K562 (cell line): ENCODE data around the gene FAM184B.

ENCODE experiments used
- CTBP1 ChIP-seq: fragments of 450-650 bp; IDR thresholded peaks from 2 replicates; pipeline ENCODE4 v1.6.1; 2016; ENCODE audit warnings: borderline replicate concordance
- GABPA ChIP-seq: fragments of 200-800 bp; sonication (Bioruptor generic); conservative IDR thresholded peaks from 2 replicates; pipeline ENCODE4 v1.6.1; 2016; ENCODE audit warnings: low read depth, missing genetic modification characterization, missing compliant biosample characterization
- GABPB1 ChIP-seq: sonication (generic); formaldehyde crosslinking; IDR thresholded peaks from 2 replicates; pipeline ENCODE4 v1.8.0; 2022; ENCODE audit warnings: mild to moderate bottlenecking, missing genetic modification reagents
- PHB ChIP-seq: fragments of 250-450 bp; sonication (Bioruptor Pico); IDR thresholded peaks from 2 replicates; pipeline ENCODE4 v1.5.0; 2021
- SIN3A ChIP-seq, 2 experiments: fragments of 150-350 bp in 1 of 2; IDR thresholded peaks; 2 replicates each; pipeline ENCODE4 v1.6.1; 2011 to 2016; ENCODE audit warnings: borderline replicate concordance in 2 of 2, low read depth in 2 of 2, low read length in 2 of 2, mild to moderate bottlenecking in 2 of 2, moderate library complexity in 2 of 2; ENCODE audit not compliant: control insufficient read depth in 1 of 2
- SRSF3 ChIP-seq: fragments of 200-400 bp; formaldehyde crosslinking; IDR thresholded peaks from 2 replicates; pipeline ENCODE4 v1.6.1; 2016; ENCODE audit warnings: mild to moderate bottlenecking, low read length, moderate library complexity; ENCODE audit not compliant: insufficient read depth
- TAF1 ChIP-seq: IDR thresholded peaks from 2 replicates; pipeline ENCODE4 v1.6.1; 2011; ENCODE audit warnings: mild to moderate bottlenecking, low read length, moderate library complexity; ENCODE audit not compliant: insufficient read depth, control insufficient read depth, severe bottlenecking; ENCODE audit errors: extremely low read depth
- ZNF696 ChIP-seq: fragments of 250-450 bp; sonication (Bioruptor Pico); conservative IDR thresholded peaks from 2 replicates; pipeline ENCODE4 v1.4.0; 2020; ENCODE audit warnings: mild to moderate bottlenecking, moderate library complexity
- ZNF76 ChIP-seq: fragments of 250-450 bp; sonication (Bioruptor Pico); IDR thresholded peaks from 2 replicates; pipeline ENCODE4 v1.4.0; 2020; ENCODE audit warnings: mild to moderate bottlenecking, moderate library complexity, borderline replicate concordance
- TF ChIP-seq, protein P1 (sequence below), 3 experiments: IDR thresholded peaks in 2 of 3; conservative IDR thresholded peaks in 1 of 3; 2 replicates each; pipeline ENCODE4 v1.5.1; 2011 to 2012; ENCODE audit warnings: low read length in 3 of 3, mild to moderate bottlenecking in 3 of 3, control low read depth in 2 of 3, improper control_type of control experiment in 1 of 3, inconsistent platforms in 1 of 3, low read depth in 1 of 3, mixed read lengths in 1 of 3, moderate library complexity in 1 of 3; ENCODE audit not compliant: insufficient read depth in 2 of 3
- TF ChIP-seq, protein P2 (sequence below): sonication (generic); formaldehyde crosslinking; IDR thresholded peaks from 2 replicates; pipeline ENCODE4 v1.8.1; 2023; ENCODE audit warnings: mild to moderate bottlenecking, missing genetic modification reagents
- TF ChIP-seq, protein P3 (sequence below): sonication (generic); formaldehyde crosslinking; IDR thresholded peaks from 2 replicates; pipeline ENCODE4 v1.9.0; 2022; ENCODE audit warnings: mild to moderate bottlenecking, missing genetic modification reagents
- TF ChIP-seq, protein P4 (sequence below): sonication (generic); formaldehyde crosslinking; IDR thresholded peaks from 2 replicates; pipeline ENCODE4 v1.8.0; 2022; ENCODE audit warnings: missing genetic modification reagents, mild to moderate bottlenecking, moderate library complexity, borderline replicate concordance

DNA sequence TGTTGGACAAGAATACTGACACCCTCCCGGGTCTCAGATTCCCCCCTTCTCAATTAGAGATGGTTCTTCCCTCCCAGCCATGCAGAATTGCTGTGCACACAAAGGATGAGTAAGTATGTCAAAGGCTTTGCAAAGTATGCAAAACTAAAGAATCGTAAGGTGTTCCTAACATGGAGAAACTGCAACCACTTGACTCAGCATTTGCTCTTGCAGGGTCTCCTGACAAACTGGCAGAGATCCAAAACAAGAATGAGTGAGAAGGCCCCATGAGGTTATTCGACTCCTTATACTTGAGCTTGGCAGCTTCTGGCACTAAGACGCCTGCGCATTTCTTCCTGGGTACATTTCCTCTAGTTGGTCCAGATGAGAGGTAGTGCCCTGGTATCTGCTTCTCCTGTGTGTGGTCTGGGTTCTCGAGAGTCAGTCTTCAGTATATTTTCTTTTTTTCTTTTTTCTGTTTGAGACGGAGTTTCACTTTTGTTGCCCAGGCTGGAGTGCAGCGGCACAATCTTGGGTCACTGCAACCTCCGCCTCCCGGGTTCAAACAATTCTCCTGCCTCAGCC, 8.2 kb downstream of the FAM184B start:
- no peak for TF ChIP-seq TAF1
- TF ChIP-seq, protein P1, sequence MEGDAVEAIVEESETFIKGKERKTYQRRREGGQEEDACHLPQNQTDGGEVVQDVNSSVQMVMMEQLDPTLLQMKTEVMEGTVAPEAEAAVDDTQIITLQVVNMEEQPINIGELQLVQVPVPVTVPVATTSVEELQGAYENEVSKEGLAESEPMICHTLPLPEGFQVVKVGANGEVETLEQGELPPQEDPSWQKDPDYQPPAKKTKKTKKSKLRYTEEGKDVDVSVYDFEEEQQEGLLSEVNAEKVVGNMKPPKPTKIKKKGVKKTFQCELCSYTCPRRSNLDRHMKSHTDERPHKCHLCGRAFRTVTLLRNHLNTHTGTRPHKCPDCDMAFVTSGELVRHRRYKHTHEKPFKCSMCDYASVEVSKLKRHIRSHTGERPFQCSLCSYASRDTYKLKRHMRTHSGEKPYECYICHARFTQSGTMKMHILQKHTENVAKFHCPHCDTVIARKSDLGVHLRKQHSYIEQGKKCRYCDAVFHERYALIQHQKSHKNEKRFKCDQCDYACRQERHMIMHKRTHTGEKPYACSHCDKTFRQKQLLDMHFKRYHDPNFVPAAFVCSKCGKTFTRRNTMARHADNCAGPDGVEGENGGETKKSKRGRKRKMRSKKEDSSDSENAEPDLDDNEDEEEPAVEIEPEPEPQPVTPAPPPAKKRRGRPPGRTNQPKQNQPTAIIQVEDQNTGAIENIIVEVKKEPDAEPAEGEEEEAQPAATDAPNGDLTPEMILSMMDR (IDR thresholded peaks at IDR 0.05 in 2 of 3, conservative IDR thresholded peaks at IDR 0.05 in 1 of 3; ENCODE audit: insufficient read depth in 2 of 3, low read depth in 1 of 3, low read length in 3 of 3) = no peak
- TF ChIP-seq, protein P2, sequence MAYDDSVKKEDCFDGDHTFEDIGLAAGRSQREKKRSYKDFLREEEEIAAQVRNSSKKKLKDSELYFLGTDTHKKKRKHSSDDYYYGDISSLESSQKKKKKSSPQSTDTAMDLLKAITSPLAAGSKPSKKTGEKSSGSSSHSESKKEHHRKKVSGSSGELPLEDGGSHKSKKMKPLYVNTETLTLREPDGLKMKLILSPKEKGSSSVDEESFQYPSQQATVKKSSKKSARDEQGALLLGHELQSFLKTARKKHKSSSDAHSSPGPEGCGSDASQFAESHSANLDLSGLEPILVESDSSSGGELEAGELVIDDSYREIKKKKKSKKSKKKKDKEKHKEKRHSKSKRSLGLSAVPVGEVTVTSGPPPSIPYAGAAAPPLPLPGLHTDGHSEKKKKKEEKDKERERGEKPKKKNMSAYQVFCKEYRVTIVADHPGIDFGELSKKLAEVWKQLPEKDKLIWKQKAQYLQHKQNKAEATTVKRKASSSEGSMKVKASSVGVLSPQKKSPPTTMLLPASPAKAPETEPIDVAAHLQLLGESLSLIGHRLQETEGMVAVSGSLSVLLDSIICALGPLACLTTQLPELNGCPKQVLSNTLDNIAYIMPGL (CRISPR knock-in tag) = no peak
- TF ChIP-seq, protein P3, sequence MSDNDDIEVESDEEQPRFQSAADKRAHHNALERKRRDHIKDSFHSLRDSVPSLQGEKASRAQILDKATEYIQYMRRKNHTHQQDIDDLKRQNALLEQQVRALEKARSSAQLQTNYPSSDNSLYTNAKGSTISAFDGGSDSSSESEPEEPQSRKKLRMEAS (CRISPR knock-in tag) = no peak
- TF ChIP-seq CTBP1 = no peak
- no peak for TF ChIP-seq PHB (CRISPR knock-in tag)
- TF ChIP-seq, protein P4, sequence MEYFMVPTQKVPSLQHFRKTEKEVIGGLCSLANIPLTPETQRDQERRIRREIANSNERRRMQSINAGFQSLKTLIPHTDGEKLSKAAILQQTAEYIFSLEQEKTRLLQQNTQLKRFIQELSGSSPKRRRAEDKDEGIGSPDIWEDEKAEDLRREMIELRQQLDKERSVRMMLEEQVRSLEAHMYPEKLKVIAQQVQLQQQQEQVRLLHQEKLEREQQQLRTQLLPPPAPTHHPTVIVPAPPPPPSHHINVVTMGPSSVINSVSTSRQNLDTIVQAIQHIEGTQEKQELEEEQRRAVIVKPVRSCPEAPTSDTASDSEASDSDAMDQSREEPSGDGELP = no peak
- TF ChIP-seq ZNF76 (CRISPR knock-in tag) = no peak
- TF ChIP-seq GABPB1 = no peak
- TF ChIP-seq ZNF696 (CRISPR knock-in tag) = no peak
- no peak for TF ChIP-seq GABPA
- TF ChIP-seq SRSF3 = no peak
- TF ChIP-seq SIN3A (IDR thresholded peaks at IDR 0.05; ENCODE audit: borderline replicate concordance in 2 of 2, control insufficient read depth in 1 of 2, low read depth in 2 of 2, low read length in 2 of 2) = no peak
